ENCODE data around the gene SPTLC1. TPM values are rescaled to one million over a fixed set of nuclear protein-coding genes. Genes with fewer than 3 reads are reported as not detected.

SPTLC1 gene
- total RNA-seq (2014; rRNA removed) = 53.3 and 63.3 TPM in 2 replicates
- percentile 77 among the genes with signal in this experiment for Bru-seq, nascent RNA
- percentile 75 among the genes with signal in this experiment for BruChase-seq, experiment 1, labeled RNA remaining after a 6-hour chase
- BruChase-seq, experiment 2, labeled RNA remaining after a 2-hour chase = percentile 77 among the genes with signal in this experiment
- long read RNA-seq, transcript SPTLC1-201 (15 exons, 1,894 nt) = major isoform, 182 of 212 reads
- long read RNA-seq, transcript SPTLC1-202 (6 exons, 946 nt) = minor isoform, 6 of 212 reads
- long read RNA-seq, partial matches to known transcripts = 11 of 212 reads
- long read RNA-seq, other reads (novel, unspliced or antisense) = 11 of 212 reads

- intact Hi-C loops (cut with micrococcal nuclease) = no loop called here
- Histone ChIP-seq H3K9ac (ENCODE audit: low read length) (peak within 1 kb of the TSS; percentile 81), H3K4me2 (ENCODE audit: low read length) (peak within 1 kb of the TSS; percentile 85), H3K27ac (ENCODE audit: low read length) (no peak within 1 kb of the TSS), H3K4me3 (ENCODE audit: low read length) (peak within 1 kb of the TSS; percentile 89), H4K20me1 (ENCODE audit: low read length) (no peaks in the 10 kb centered on the region), H3K9me3 (ENCODE audit: low read length) (no peaks in the 10 kb centered on the region), H2AFZ (ENCODE audit: low read length) (peak within 1 kb of the TSS; percentile 74), H3F3A (ENCODE audit: low read length, unreplicated experiment) (no peaks in the 10 kb centered on the region), H3K27me3 (ENCODE audit: low read length) (no peaks in the 10 kb centered on the region), H3K9me2 (replicated peaks; ENCODE audit: low read length) (no peaks in the 10 kb centered on the region), H3K4me1 (ENCODE audit: insufficient read depth, low read length) (peaks cover 3% of the 10 kb centered on the region; the same call in 1 of the 2 replicates), H3K79me2 (ENCODE audit: low read length) (peaks cover 44% of the 10 kb centered on the region), H3K36me3 (ENCODE audit: low read depth, low read length) (peaks cover 9% of the 10 kb centered on the region; the same call in 1 of the 2 replicates)
- TSS peak; percentile 96 for BruUV-seq (replicated peaks)
- CTCF ChIA-PET = no interaction called here
- ATAC-seq (peak; percentile 99), DNase-seq (peak; percentile 92)
- POLR2A ChIA-PET (ENCODE audit: unreplicated experiment) = no interaction called here
- TF ChIP-seq, protein P1, sequence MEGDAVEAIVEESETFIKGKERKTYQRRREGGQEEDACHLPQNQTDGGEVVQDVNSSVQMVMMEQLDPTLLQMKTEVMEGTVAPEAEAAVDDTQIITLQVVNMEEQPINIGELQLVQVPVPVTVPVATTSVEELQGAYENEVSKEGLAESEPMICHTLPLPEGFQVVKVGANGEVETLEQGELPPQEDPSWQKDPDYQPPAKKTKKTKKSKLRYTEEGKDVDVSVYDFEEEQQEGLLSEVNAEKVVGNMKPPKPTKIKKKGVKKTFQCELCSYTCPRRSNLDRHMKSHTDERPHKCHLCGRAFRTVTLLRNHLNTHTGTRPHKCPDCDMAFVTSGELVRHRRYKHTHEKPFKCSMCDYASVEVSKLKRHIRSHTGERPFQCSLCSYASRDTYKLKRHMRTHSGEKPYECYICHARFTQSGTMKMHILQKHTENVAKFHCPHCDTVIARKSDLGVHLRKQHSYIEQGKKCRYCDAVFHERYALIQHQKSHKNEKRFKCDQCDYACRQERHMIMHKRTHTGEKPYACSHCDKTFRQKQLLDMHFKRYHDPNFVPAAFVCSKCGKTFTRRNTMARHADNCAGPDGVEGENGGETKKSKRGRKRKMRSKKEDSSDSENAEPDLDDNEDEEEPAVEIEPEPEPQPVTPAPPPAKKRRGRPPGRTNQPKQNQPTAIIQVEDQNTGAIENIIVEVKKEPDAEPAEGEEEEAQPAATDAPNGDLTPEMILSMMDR (conservative IDR thresholded peaks at IDR 0.05; ENCODE audit: low read depth, low read length) = no peak
- TF ChIP-seq EZH2phosphoT487 (IDR thresholded peaks at IDR 0.05; ENCODE audit: borderline replicate concordance, low read length) = no peak
- TF ChIP-seq EZH2 (IDR thresholded peaks at IDR 0.05; ENCODE audit: low read length, unreplicated experiment) = no peak
These were observed at the start of gene SPTLC1 for GRCh38 chr9:92115071-92115858. TSS of gene SPTLC1 (minus strand) at chr9:92115413. CDS start at chr9:92115370, 43 bp downstream.

DNA sequence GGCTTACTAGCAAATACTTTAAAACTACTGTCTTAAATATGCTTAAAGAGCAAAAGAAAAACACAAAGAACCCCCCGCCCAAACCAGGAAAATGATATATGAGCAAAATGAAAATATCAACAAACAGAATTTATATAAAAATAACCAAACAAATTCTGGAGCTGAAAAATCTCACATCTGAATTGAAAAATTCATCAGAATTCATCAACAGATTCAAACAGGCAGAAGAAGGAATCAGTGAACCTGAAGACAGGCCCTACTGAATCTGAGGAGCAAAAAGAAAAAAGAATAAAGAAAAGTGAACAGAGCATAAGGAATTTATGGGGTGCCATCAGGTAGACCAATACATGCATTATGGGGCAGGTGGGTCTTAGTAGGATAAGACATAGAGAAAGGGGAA is 49.8 kb upstream of the SPTLC1 start:
- Histone ChIP-seq H3F3A (ENCODE audit: low read length, unreplicated experiment) (no peaks in the 10 kb centered on the region), H3K9me2 (replicated peaks; ENCODE audit: low read length) (no peaks in the 10 kb centered on the region), H3K9ac (ENCODE audit: low read length) (no peak overlapping the region), H3K79me2 (ENCODE audit: low read length) (no peaks in the 10 kb centered on the region), H3K36me3 (ENCODE audit: low read depth, low read length) (no peaks in the 10 kb centered on the region), H3K27me3 (ENCODE audit: low read length) (no peaks in the 10 kb centered on the region), H3K27ac (ENCODE audit: low read length) (no peak overlapping the region), H2AFZ (ENCODE audit: low read length) (no peak overlapping the region), H3K4me2 (ENCODE audit: low read length) (no peak overlapping the region), H3K4me1 (ENCODE audit: insufficient read depth, low read length) (no peaks in the 10 kb centered on the region), H4K20me1 (ENCODE audit: low read length) (no peaks in the 10 kb centered on the region), H3K9me3 (ENCODE audit: low read length) (no peaks in the 10 kb centered on the region), H3K4me3 (ENCODE audit: low read length) (no peak overlapping the region)
- TF ChIP-seq EZH2phosphoT487 (IDR thresholded peaks at IDR 0.05; ENCODE audit: borderline replicate concordance, low read length) = no peak
- TF ChIP-seq EZH2 (IDR thresholded peaks at IDR 0.05; ENCODE audit: low read length, unreplicated experiment) = no peak
- TF ChIP-seq, protein P1 (conservative IDR thresholded peaks at IDR 0.05; ENCODE audit: low read depth, low read length) = no peak
- ChIA-PET CTCF (no interaction called here), POLR2A (ENCODE audit: unreplicated experiment) (no interaction called here)
- DNase-seq (no peak), ATAC-seq (no peak)
- BruUV-seq (replicated peaks) = no TSS peak
- intact Hi-C loops (cut with micrococcal nuclease) = no loop called here
